SJSA1 (cell line): ENCODE results near the gene TMEM184C. TPM values are rescaled to one million over a fixed set of nuclear protein-coding genes. Genes with fewer than 3 reads are reported as not detected.

Experiments
- DNase-seq, 2 experiments: peaks; one replicate each; pipeline ENCODE4 v3.0.0-alpha.2; 2015 to 2020; ENCODE audit warnings: low spot score in 2 of 2, low read depth in 1 of 2
- H3K27ac ChIP-seq: fragments of 250-450 bp; sonication (Bioruptor Pico); 2 replicates; pipeline ENCODE4 v1.5.1; 2020; ENCODE audit warnings: mild to moderate bottlenecking, moderate library complexity
- H3K27me3 ChIP-seq: fragments of 250-450 bp; sonication (Bioruptor Pico); replicated peaks from 2 replicates; pipeline ENCODE4 v1.5.1; 2020; ENCODE audit warnings: mild to moderate bottlenecking, moderate library complexity
- H3K36me3 ChIP-seq: fragments of 250-450 bp; sonication (Bioruptor Pico); 2 replicates; pipeline ENCODE4 v1.5.1; 2020; ENCODE audit warnings: mild to moderate bottlenecking
- H3K4me1 ChIP-seq: fragments of 250-450 bp; sonication (Bioruptor Pico); replicated peaks from 2 replicates; pipeline ENCODE4 v1.6.1; 2021; ENCODE audit warnings: mild to moderate bottlenecking
- H3K4me3 ChIP-seq: fragments of 250-450 bp; sonication (Bioruptor Pico); 2 replicates; pipeline ENCODE4 v1.5.1; 2020; ENCODE audit warnings: mild to moderate bottlenecking
- H3K9me3 ChIP-seq: fragments of 250-450 bp; sonication (Bioruptor Pico); replicated peaks from 2 replicates; pipeline ENCODE4 v1.5.1; 2020; ENCODE audit warnings: mild to moderate bottlenecking
- total RNA-seq: library from RNA; depleted of rRNA; stranded (reverse); fragments of >200 nt; shearing (Covaris generic); gene quantifications from 2 replicates; pipeline ENCODE4 v1.2.3, GENCODE V29; 2014; rRNA removed

The TMEM184C gene
- total RNA-seq, 1 experiment from 2014 or later = 31.4 TPM

- no peaks in the 10 kb centered on the region for H3K36me3 ChIP-seq
- no peaks in the 10 kb centered on the region for H3K27me3 ChIP-seq
- H3K27ac ChIP-seq = no peak overlapping the region
- DNase-seq = no peak
- no peaks in the 10 kb centered on the region for H3K9me3 ChIP-seq
- H3K4me1 ChIP-seq = no peaks in the 10 kb centered on the region; the same call in 1 of the 2 replicates
- H3K4me3 ChIP-seq = no peak overlapping the region
These were observed 71.9 kb downstream of the TMEM184C start for GRCh38 chr4:147689067-147689466.

GRCh38 chr4:147691820-147692219 is 74.6 kb downstream of the TMEM184C start:
- no peaks in the 10 kb centered on the region for H3K9me3 ChIP-seq
- DNase-seq = no peak
- no peaks in the 10 kb centered on the region for H3K4me1 ChIP-seq
- H3K27me3 ChIP-seq = peaks cover 2% of the 10 kb centered on the region; the same call in 1 of the 2 replicates
- no peaks in the 10 kb centered on the region for H3K36me3 ChIP-seq
- no peak overlapping the region for H3K4me3 ChIP-seq
- no peak overlapping the region for H3K27ac ChIP-seq

- H3K9me3 ChIP-seq = no peaks in the 10 kb centered on the region
- H3K27me3 ChIP-seq = peaks cover 4% of the 10 kb centered on the region; the same call in 1 of the 2 replicates
- H3K4me1 ChIP-seq = no peaks in the 10 kb centered on the region
- H3K4me3 ChIP-seq = no peak overlapping the region
- H3K27ac ChIP-seq = no peak overlapping the region
- DNase-seq = no peak
- H3K36me3 ChIP-seq = no peaks in the 10 kb centered on the region
These were observed 76.0 kb downstream of the TMEM184C start for GRCh38 chr4:147693218-147693617.

- no peak for DNase-seq
- H3K27ac ChIP-seq = no peak overlapping the region
- no peaks in the 10 kb centered on the region for H3K36me3 ChIP-seq
- peaks cover 4% of the 10 kb centered on the region; the same call in 1 of the 2 replicates for H3K27me3 ChIP-seq
- H3K9me3 ChIP-seq = 0 out of 2 replicates have a peak, but pooled peaks cover 3% of the 10 kb centered on the region
- H3K4me3 ChIP-seq = no peak overlapping the region
- no peaks in the 10 kb centered on the region for H3K4me1 ChIP-seq
These were observed 79.7 kb downstream of the TMEM184C start for GRCh38 chr4:147696866-147697265.

GRCh38 chr4:147704846-147705245 is 87.6 kb downstream of the TMEM184C start:
- 0 out of 2 replicates have a peak, but pooled peaks cover 3% of the 10 kb centered on the region for H3K9me3 ChIP-seq
- no peaks in the 10 kb centered on the region for H3K36me3 ChIP-seq
- DNase-seq = no peak
- peaks cover 5% of the 10 kb centered on the region for H3K4me1 ChIP-seq
- no peak overlapping the region for H3K4me3 ChIP-seq
- H3K27ac ChIP-seq = no peak overlapping the region
- H3K27me3 ChIP-seq = no peaks in the 10 kb centered on the region; the same call in 1 of the 2 replicates

- peaks cover 13% of the 10 kb centered on the region for H3K4me1 ChIP-seq
- no peaks in the 10 kb centered on the region; the same call in 1 of the 2 replicates for H3K27me3 ChIP-seq
- H3K27ac ChIP-seq = no peak overlapping the region
- no peak overlapping the region for H3K4me3 ChIP-seq
- no peaks in the 10 kb centered on the region for H3K36me3 ChIP-seq
- DNase-seq = peak in 1 of 2 experiments; percentile 57
- H3K9me3 ChIP-seq = no peaks in the 10 kb centered on the region
These were observed 90.9 kb downstream of the TMEM184C start for GRCh38 chr4:147707892-147708672.

- Histone ChIP-seq H3K4me3 (no peak overlapping the region), H3K4me1 (peaks cover 31% of the 10 kb centered on the region), H3K9me3 (no peaks in the 10 kb centered on the region), H3K27ac (no peak overlapping the region), H3K27me3 (no peaks in the 10 kb centered on the region), H3K36me3 (no peaks in the 10 kb centered on the region)
- peak; percentile 52 to 79 for DNase-seq
These were observed 92.8 kb downstream of the TMEM184C start for GRCh38 chr4:147709999-147710398.

- Histone ChIP-seq H3K36me3 (no peaks in the 10 kb centered on the region), H3K4me1 (peaks cover 27% of the 10 kb centered on the region), H3K27ac (no peak overlapping the region), H3K9me3 (no peaks in the 10 kb centered on the region), H3K4me3 (no peak overlapping the region), H3K27me3 (no peaks in the 10 kb centered on the region)
- peak in 1 of 2 experiments; percentile 40 for DNase-seq
These were observed 97.6 kb downstream of the TMEM184C start for GRCh38 chr4:147714575-147715401.

GRCh38 chr4:147717878-147718277 is 100.7 kb downstream of the TMEM184C start:
- H3K36me3 ChIP-seq = no peaks in the 10 kb centered on the region
- H3K27me3 ChIP-seq = no peaks in the 10 kb centered on the region
- H3K4me1 ChIP-seq = peaks cover 20% of the 10 kb centered on the region
- H3K9me3 ChIP-seq = no peaks in the 10 kb centered on the region
- H3K4me3 ChIP-seq = no peak overlapping the region
- DNase-seq = no peak
- no peak overlapping the region for H3K27ac ChIP-seq

Other genes with a start within 250 kb of the TMEM184C start
- gene EDNRA, start 136.3 kb upstream of the TMEM184C start, total RNA-seq = 2.9 and 4.9 TPM in 2 replicates
- gene PRMT9, start 66.8 kb downstream of the TMEM184C start, total RNA-seq = 7.4 and 7.8 TPM in 2 replicates
- gene ARHGAP10, start 114.7 kb downstream of the TMEM184C start, total RNA-seq = 24.5 and 36.9 TPM in 2 replicates